Caco-2 (cell line): ENCODE results near the gene TRAK1. TPM values are rescaled to one million over a fixed set of nuclear protein-coding genes. Genes with fewer than 3 reads are reported as not detected.

Experiments used
- BruUV-seq: library from RNA; stranded (reverse); fragments of 400-500 nt; replicated peaks from 2 replicates; lab custom pipeline; 2021; lab: Mats Ljungman, UMichigan
- CTCF ChIA-PET: fragments of 300-600 bp; sonication (Branson Sonifier 250); formaldehyde crosslinking; loops from one replicate; lab custom pipeline; 2022; ENCODE audit warnings: antibody characterized with exemption; lab: Charles Lee
- POLR2A ChIA-PET: fragments of 300-600 bp; sonication (Branson Sonifier 250); formaldehyde crosslinking; loops from one replicate; lab custom pipeline; 2022; ENCODE audit warnings: antibody characterized with exemption; lab: Charles Lee
- DNase-seq, 2 experiments: peaks; one replicate each; pipeline versions ENCODE4 v3.0.0 to v3.0.0-alpha.2; 2020 to 2022
- H3K27me3 ChIP-seq: replicated peaks from 2 replicates; pipeline ENCODE4 v1.6.0; 2011; ENCODE audit warnings: low read length; ENCODE audit not compliant: control insufficient read depth, insufficient read depth
- H3K36me3 ChIP-seq: 2 replicates; pipeline ENCODE4 v1.5.1; 2011; ENCODE audit warnings: low read length; ENCODE audit not compliant: control insufficient read depth, insufficient read depth
- H3K4me1 ChIP-seq: fragments of 250-450 bp; sonication (Bioruptor Pico); 2 replicates; pipeline ENCODE4 v1.5.1; 2020; ENCODE audit warnings: mild to moderate bottlenecking
- H3K4me3 ChIP-seq: 2 replicates; pipeline ENCODE4 v1.5.1; 2011; ENCODE audit warnings: low read depth, mild to moderate bottlenecking, control low read depth, low read length
- H3K9me3 ChIP-seq: fragments of 250-450 bp; sonication (Bioruptor Pico); 2 replicates; pipeline ENCODE4 v1.5.1; 2020; ENCODE audit warnings: mild to moderate bottlenecking, moderate library complexity
- H3K27ac Mint-ChIP-seq: one replicate; pipeline ENCODE4 v1.8.0; 2022; ENCODE audit warnings: mixed read lengths; ENCODE audit not compliant: unreplicated experiment
- H3K27me3 Mint-ChIP-seq: one replicate; pipeline ENCODE4 v1.8.0; 2022; ENCODE audit warnings: mixed read lengths; ENCODE audit not compliant: insufficient read depth, unreplicated experiment
- H3K36me3 Mint-ChIP-seq: one replicate; pipeline ENCODE4 v1.8.0; 2022; ENCODE audit warnings: mild to moderate bottlenecking, mixed read lengths; ENCODE audit not compliant: insufficient read depth, unreplicated experiment
- H3K4me1 Mint-ChIP-seq: one replicate; pipeline ENCODE4 v1.8.0; 2022; ENCODE audit warnings: low read depth, mixed read lengths; ENCODE audit not compliant: unreplicated experiment
- H3K4me3 Mint-ChIP-seq: one replicate; pipeline ENCODE4 v1.8.0; 2022; ENCODE audit warnings: mild to moderate bottlenecking, moderate library complexity, mixed read lengths; ENCODE audit not compliant: unreplicated experiment
- H3K9me3 Mint-ChIP-seq: one replicate; pipeline ENCODE4 v1.8.0; 2022; ENCODE audit warnings: mixed read lengths; ENCODE audit not compliant: unreplicated experiment
- CTCF ChIP-seq, 2 experiments: fragments of 200-600 bp in 1 of 2; IDR thresholded peaks; 1 replicate in 1 of 2; 2 replicates in 1 of 2; pipeline versions ENCODE4 v1.5.1 to v1.8.0; 2011 to 2022; ENCODE audit warnings: antibody characterized with exemption in 1 of 2, control low read depth in 1 of 2, inconsistent platforms in 1 of 2, low read depth in 1 of 2, low read length in 1 of 2, mild to moderate bottlenecking in 1 of 2, moderate library complexity in 1 of 2; ENCODE audit not compliant: insufficient read depth in 1 of 2, severe bottlenecking in 1 of 2, unreplicated experiment in 1 of 2
- intact Hi-C: fragments of 100-400 bp; cut with micrococcal nuclease; formaldehyde crosslinking; loops from one replicate; pipeline ENCODE4 v1.10.0; 2022; ENCODE audit not compliant: unreplicated experiment
- total RNA-seq: library from RNA; stranded (reverse); gene quantifications from 2 replicates; pipeline ENCODE4 v1.2.3, GENCODE V29; 2022

Gene TRAK1
- total RNA-seq, 1 experiment from 2014 or later = 33.3 TPM

DNA sequence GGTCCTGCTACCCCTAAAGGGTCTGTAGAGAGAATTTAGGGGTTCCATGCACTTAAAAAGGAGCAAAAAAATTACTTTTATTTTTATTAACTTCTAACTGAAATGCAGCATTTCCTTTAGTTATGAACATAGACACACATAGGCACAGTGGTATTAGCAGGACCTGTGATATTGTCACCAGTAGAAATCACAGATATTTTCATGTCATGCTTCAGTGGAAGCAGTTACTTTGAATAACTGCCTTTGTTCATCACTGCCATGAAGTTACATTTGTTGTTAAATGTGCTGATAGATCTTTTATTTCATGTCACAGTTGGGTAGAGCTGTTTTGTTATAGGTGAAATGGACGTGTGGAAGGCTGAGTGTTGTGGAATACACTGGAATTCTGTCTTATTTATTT, 37.4 kb downstream of the TRAK1 start:
- DNase-seq = no peak
- no peaks in the 10 kb centered on the region for H3K36me3 ChIP-seq
- Mint-ChIP-seq H3K36me3 (peaks cover 13% of the 10 kb centered on the region), H3K27ac (peak overlapping the region; percentile 91), H3K9me3 (no peaks in the 10 kb centered on the region), H3K27me3 (no peaks in the 10 kb centered on the region), H3K4me1 (peaks cover 35% of the 10 kb centered on the region), H3K4me3 (peak overlapping the region; percentile 48)
- H3K4me1 ChIP-seq = peaks cover 46% of the 10 kb centered on the region
- no peaks in the 10 kb centered on the region for H3K9me3 ChIP-seq
- H3K27me3 ChIP-seq = no peaks in the 10 kb centered on the region
- CTCF ChIA-PET = interaction anchor here (2.8 to 3.9 kb wide), 2 partner anchors 11 to 62 kb away, joined by 18 to 32 read pairs; no protein-coding TSS in a partner anchor
- no TSS peak for BruUV-seq
- no peak for TF ChIP-seq CTCF (IDR thresholded peaks at IDR 0.05; ENCODE audit: insufficient read depth in 1 of 2, low read depth in 1 of 2, low read length in 1 of 2, severe bottlenecking in 1 of 2, unreplicated experiment in 1 of 2)
- POLR2A ChIA-PET = no interaction called here
- no peak overlapping the region for H3K4me3 ChIP-seq
- intact Hi-C loops = no loop called here

GRCh38 chr3:42129014-42129953, 38.1 kb downstream of the TRAK1 start:
- peaks cover 13% of the 10 kb centered on the region for H3K36me3 Mint-ChIP-seq
- H3K27me3 Mint-ChIP-seq = no peaks in the 10 kb centered on the region
- peaks cover 33% of the 10 kb centered on the region for H3K4me1 Mint-ChIP-seq
- peaks cover 46% of the 10 kb centered on the region for H3K4me1 ChIP-seq
- no TSS peak for BruUV-seq
- POLR2A ChIA-PET = no interaction called here
- TF ChIP-seq CTCF (IDR thresholded peaks at IDR 0.05; ENCODE audit: insufficient read depth in 1 of 2, low read depth in 1 of 2, low read length in 1 of 2, severe bottlenecking in 1 of 2, unreplicated experiment in 1 of 2) = no peak
- peak; percentile 53 to 63 for DNase-seq
- intact Hi-C loops = no loop called here
- H3K9me3 ChIP-seq = no peaks in the 10 kb centered on the region
- H3K27me3 ChIP-seq = no peaks in the 10 kb centered on the region
- H3K27ac Mint-ChIP-seq = peak overlapping the region; percentile 91
- H3K4me3 Mint-ChIP-seq = peak overlapping the region; percentile 48
- CTCF ChIA-PET = interaction anchor here (1.4 to 3.9 kb wide), 4 partner anchors 10 to 62 kb away, joined by 4 to 32 read pairs (median 14); no protein-coding TSS in a partner anchor
- H3K36me3 ChIP-seq = no peaks in the 10 kb centered on the region
- no peaks in the 10 kb centered on the region for H3K9me3 Mint-ChIP-seq
- no peak overlapping the region for H3K4me3 ChIP-seq

DNA sequence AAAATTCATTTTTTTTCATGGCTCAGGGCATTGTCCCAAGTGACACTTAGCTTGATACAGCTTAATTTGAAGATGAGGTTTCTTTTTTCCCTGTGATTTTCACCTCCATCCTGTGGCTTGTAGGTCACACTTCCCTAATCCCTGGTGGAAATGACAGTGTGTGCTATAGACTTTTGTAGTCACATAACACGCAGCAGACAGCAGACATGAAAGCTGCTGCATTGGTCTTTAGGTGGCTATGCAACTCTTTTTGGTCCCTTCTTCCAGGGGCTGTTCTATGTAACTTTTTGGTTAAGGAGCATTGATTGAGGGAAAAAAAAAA, 38.8 kb downstream of the TRAK1 start:
- peak; percentile 42 to 50 for DNase-seq
- TF ChIP-seq CTCF (IDR thresholded peaks at IDR 0.05; ENCODE audit: insufficient read depth in 1 of 2, low read depth in 1 of 2, low read length in 1 of 2, severe bottlenecking in 1 of 2, unreplicated experiment in 1 of 2) = no peak
- peak overlapping the region; percentile 48 for H3K4me3 Mint-ChIP-seq
- H3K9me3 ChIP-seq = no peaks in the 10 kb centered on the region
- POLR2A ChIA-PET = interaction anchor here (0.7 to 1.4 kb wide), 5 partner anchors 13 to 1673 kb away, joined by 3 to 8 read pairs (median 4); partner anchors contain the start of gene RPL14
- CTCF ChIA-PET = interaction anchor here (0.7 to 3.9 kb wide), 6 partner anchors 10 to 100 kb away, joined by 3 to 32 read pairs (median 7); no protein-coding TSS in a partner anchor
- intact Hi-C loops = loop anchor here (1.0 to 2.0 kb wide), 5 partner anchors 12 to 61 kb away; no protein-coding TSS in a partner anchor
- H3K4me1 ChIP-seq = peaks cover 49% of the 10 kb centered on the region
- H3K27me3 ChIP-seq = no peaks in the 10 kb centered on the region
- peaks cover 35% of the 10 kb centered on the region for H3K4me1 Mint-ChIP-seq
- H3K4me3 ChIP-seq = no peak overlapping the region
- BruUV-seq = TSS peak; percentile 69
- H3K27ac Mint-ChIP-seq = peak overlapping the region; percentile 91
- H3K36me3 Mint-ChIP-seq = peaks cover 13% of the 10 kb centered on the region
- no peaks in the 10 kb centered on the region for H3K27me3 Mint-ChIP-seq
- no peaks in the 10 kb centered on the region for H3K9me3 Mint-ChIP-seq
- no peaks in the 10 kb centered on the region for H3K36me3 ChIP-seq
